ENCODE results near the gene FOXM1.

GRCh38 chr12:2825132-2825531, 51.8 kb downstream of the FOXM1 start:
- TF ChIP-seq CTCF (IDR thresholded peaks at IDR 0.05) (no peak), POLR2A (IDR thresholded peaks at IDR 0.05) (no peak)

All from esophagus squamous epithelium (tissue), 4 donors.